Epithelial cell of proximal tubule (primary cell): ENCODE measurements around the gene TMEM39A. TPM values are rescaled to one million over a fixed set of nuclear protein-coding genes. Genes with fewer than 3 reads are reported as not detected.

Experiments used
- DNase-seq: peaks from one replicate; pipeline ENCODE4 v3.0.0-alpha.2; 2011; ENCODE audit warnings: low read depth
- H3K4me3 ChIP-seq: 2 replicates; pipeline ENCODE4 v1.5.1; 2011; ENCODE audit warnings: low read depth, mild to moderate bottlenecking, low read length
- total RNA-seq: library from RNA; depleted of rRNA; stranded (reverse); fragments of >200 nt; gene quantifications from 2 replicates; pipeline ENCODE4 v1.2.3, GENCODE V29; 2015
- TF ChIP-seq, protein P1 (sequence below): conservative IDR thresholded peaks from 2 replicates; pipeline ENCODE4 v1.5.1; 2012; ENCODE audit warnings: low read depth, mild to moderate bottlenecking, low read length

The TMEM39A gene
- total RNA-seq, 1 donor from 2014 or later, result 28.2 TPM

DNA sequence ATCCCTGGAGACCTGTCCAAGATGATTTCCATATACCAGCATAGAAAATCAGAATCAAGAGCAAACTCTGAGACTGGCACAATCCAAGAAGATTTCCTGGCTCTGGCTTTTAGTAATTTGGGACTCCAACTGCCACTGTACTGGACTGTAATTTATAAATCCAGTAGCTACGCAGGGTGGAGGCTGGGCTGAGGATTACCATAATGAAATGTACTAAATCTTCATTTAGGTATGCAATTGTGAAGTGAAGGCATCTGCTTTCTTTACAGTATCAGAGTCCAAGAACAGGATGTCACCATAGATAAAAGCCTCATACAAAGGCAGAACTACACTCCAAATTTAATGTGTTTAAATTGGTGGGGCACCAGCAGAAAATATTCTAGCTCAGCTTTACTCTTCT is 46.5 kb downstream of the TMEM39A start:
- DNase-seq, result no peak
- TF ChIP-seq, protein P1, sequence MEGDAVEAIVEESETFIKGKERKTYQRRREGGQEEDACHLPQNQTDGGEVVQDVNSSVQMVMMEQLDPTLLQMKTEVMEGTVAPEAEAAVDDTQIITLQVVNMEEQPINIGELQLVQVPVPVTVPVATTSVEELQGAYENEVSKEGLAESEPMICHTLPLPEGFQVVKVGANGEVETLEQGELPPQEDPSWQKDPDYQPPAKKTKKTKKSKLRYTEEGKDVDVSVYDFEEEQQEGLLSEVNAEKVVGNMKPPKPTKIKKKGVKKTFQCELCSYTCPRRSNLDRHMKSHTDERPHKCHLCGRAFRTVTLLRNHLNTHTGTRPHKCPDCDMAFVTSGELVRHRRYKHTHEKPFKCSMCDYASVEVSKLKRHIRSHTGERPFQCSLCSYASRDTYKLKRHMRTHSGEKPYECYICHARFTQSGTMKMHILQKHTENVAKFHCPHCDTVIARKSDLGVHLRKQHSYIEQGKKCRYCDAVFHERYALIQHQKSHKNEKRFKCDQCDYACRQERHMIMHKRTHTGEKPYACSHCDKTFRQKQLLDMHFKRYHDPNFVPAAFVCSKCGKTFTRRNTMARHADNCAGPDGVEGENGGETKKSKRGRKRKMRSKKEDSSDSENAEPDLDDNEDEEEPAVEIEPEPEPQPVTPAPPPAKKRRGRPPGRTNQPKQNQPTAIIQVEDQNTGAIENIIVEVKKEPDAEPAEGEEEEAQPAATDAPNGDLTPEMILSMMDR, result no peak
- no peak overlapping the region for H3K4me3 ChIP-seq

DNA sequence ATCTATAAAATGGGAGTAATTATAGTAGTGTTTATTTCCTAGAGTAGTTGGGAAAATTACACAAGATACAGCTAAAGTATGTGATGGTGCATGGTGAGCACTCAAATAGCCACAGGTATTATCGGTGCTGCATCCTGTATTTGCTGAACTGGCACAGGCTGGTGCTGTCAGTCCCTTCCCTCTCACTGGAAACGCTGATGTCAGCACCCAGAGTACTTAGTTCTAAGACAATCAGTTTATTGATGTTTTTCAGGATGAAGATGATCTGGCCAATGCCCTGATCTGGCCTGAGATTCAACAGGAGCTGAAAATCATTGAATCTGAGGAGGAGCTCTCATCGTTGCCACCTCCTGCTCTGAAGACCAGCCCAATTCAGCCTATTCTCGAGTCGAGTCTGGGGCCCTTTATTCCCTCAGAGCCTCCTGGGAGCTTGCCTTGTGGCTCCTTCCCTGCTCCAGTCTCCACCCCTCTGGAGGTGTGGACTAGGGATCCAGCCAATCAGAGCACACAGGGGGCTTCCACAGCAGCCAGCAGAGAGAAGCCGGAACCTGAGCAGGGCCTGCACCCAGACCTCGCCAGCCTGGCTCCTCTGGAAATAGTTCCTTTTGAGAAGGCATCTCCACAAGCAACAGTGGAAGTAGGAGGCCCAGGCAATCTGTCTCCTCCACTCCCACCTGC is 49.7 kb downstream of the TMEM39A start:
- TF ChIP-seq, protein P1, result no peak
- H3K4me3 ChIP-seq, result no peak overlapping the region

DNA sequence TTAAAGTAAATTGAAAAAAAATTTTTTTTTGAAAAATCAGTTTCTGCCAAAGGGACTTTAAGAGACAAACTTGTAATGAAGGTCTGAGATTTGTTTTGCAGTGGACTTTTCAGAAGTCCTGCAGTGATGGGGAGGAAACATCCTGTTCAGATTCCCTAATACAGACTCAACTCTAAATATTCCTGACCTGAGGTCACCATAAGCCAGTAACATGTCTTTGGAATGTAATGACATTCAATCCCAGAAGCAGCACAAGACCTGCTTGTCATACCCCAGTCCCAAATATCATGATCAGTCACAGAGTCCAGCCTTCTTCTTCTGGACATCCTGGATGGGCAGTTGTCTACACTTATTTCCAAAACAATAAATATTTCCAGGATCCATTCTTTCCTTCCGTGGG is 53.6 kb downstream of the TMEM39A start:
- no peak overlapping the region for H3K4me3 ChIP-seq
- DNase-seq, result no peak
- TF ChIP-seq, protein P1, result no peak

More for the DNA sequence above, 49.7 kb downstream of the TMEM39A start:
- DNase-seq, result no peak

DNA sequence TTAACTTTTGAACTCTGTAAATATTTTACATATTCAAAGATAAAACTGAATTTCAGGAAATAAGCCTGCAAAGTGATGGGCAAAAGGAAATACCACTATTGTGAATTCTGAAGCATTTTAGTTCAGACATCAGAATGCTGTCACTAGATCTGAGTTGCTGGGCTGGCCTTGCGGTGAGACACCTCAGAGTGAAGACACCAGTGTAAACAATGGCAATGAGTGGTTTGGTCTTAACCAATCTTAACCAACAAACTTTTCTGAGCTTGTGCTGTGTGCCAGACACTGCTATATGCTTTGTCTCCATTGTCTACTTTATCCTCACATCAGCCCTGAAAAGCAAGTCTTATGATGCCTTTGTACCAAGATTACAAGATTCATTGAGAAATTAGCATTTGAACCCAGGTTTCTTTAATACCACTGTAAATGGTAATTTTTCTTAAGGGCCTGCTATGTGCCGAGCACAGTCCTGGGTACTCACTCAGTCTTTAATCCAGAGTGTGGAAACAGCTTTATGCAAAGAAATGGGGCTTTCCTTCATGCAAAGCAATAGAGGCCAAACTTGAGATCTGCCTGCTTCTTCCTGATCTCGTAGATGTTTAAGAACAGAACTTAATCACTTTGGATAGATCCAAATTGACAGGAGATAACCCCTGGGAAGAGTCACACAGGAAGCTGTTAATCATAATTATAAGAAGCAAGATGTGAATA is 55.0 kb downstream of the TMEM39A start:
- H3K4me3 ChIP-seq, result no peak overlapping the region
- TF ChIP-seq, protein P1, result no peak
- no peak for DNase-seq

DNA sequence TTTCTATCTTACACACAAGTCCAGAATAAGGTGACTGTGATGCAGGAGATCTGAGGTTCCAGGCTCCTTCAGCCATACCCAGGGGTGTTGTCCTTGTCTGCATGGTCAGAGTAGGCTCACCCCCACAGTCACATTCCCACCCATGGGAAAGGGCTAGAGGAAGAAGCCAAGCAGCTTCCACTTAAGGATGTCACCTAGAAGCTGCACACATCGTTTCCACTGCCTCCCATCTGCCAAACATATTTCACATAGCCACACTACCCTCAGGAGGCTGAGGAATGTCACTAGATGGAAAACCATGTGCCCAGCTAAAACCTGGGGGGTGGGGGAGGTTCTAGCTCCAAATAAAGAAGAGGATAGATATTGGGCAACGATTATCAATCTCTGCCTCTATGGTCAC is 58.1 kb downstream of the TMEM39A start:
- TF ChIP-seq, protein P1, result no peak

DNA sequence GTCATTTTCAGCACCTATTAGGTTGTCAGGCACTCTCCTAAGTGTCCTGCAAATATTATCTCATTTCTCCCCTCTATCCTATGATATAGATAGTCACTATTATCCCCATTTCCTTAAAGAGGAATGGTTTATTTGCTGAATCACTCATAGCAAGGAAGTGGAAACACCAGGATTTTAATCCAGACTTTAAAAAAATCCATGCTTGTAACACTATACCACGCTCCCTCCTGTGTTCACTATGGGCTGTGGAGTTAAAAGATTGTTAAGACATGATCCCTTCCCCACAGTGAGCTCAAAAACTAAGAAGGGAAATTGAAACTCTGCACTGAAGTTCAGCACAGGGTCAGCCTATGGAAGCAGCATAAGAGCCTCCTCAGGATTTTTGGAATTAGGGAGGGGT is 60.2 kb downstream of the TMEM39A start:
- H3K4me3 ChIP-seq, result no peak overlapping the region
- no peak for DNase-seq
- TF ChIP-seq, protein P1, result no peak

More for the DNA sequence above, 58.1 kb downstream of the TMEM39A start:
- no peak for DNase-seq
- H3K4me3 ChIP-seq, result no peak overlapping the region
